Subcutaneous adipose tissue (tissue), 4 donors: ENCODE measurements around the gene CAMTA1. TPM values are rescaled to one million over a fixed set of nuclear protein-coding genes. Genes with fewer than 3 reads are reported as not detected.

Source experiments
- CTCF ChIP-seq: fragments of 450-650 bp; IDR thresholded peaks from one replicate; pipeline ENCODE4 v1.5.1; 2016; ENCODE audit warnings: low read depth, mild to moderate bottlenecking, control low read depth, antibody characterized with exemption, moderate library complexity
- total RNA-seq, 4 donors: library from RNA; depleted of rRNA; stranded (reverse); fragments of >200 nt; gene quantifications; one replicate each; pipeline ENCODE4 v1.1.0, GENCODE V29; 2016

The CAMTA1 gene
- total RNA-seq, 4 donors from 2014 or later: 58.6 to 82.5 (median 78.0) TPM

GRCh38 chr1:7690076-7690475, 904.8 kb downstream of the CAMTA1 start:
- TF ChIP-seq CTCF: no peak

GRCh38 chr1:7690496-7691182, 905.4 kb downstream of the CAMTA1 start:
- TF ChIP-seq CTCF: no peak

GRCh38 chr1:7691576-7691975, 906.3 kb downstream of the CAMTA1 start:
- TF ChIP-seq CTCF: no peak

GRCh38 chr1:7692005-7692404, 906.8 kb downstream of the CAMTA1 start:
- no peak for TF ChIP-seq CTCF

- TF ChIP-seq CTCF: no peak
These were observed 908.4 kb downstream of the CAMTA1 start for GRCh38 chr1:7693662-7694061.

- no peak for TF ChIP-seq CTCF
These were observed 909.6 kb downstream of the CAMTA1 start for GRCh38 chr1:7694600-7695496.

- no peak for TF ChIP-seq CTCF
These were observed 910.4 kb downstream of the CAMTA1 start for GRCh38 chr1:7695497-7696117.
